Left ventricle myocardium inferior (tissue), 1 donor: ENCODE measurements around the gene UBP1. TPM values are rescaled to one million over a fixed set of nuclear protein-coding genes. Genes with fewer than 3 reads are reported as not detected.
"Not testable (repeated sequence)": the region's sequence is repeated elsewhere in the genome, so short reads cannot be mapped to it uniquely, and the experiment has no call there.

Source experiments
- DNase-seq: peaks from one replicate; pipeline ENCODE4 v3.0.0-alpha.2; 2020
- H3K27ac ChIP-seq: fragments of 200-600 bp; replicated peaks from 2 replicates; pipeline ENCODE4 v1.8.0; 2021
- H3K27me3 ChIP-seq: fragments of 200-600 bp; 2 replicates; pipeline ENCODE4 v1.8.0; 2021; ENCODE audit warnings: low read depth
- H3K36me3 ChIP-seq: fragments of 200-600 bp; 2 replicates; pipeline ENCODE4 v1.8.0; 2021
- H3K4me1 ChIP-seq: fragments of 200-600 bp; 2 replicates; pipeline ENCODE4 v1.8.0; 2021
- H3K4me3 ChIP-seq: fragments of 200-600 bp; 2 replicates; pipeline ENCODE4 v1.8.0; 2021; ENCODE audit warnings: mild to moderate bottlenecking, moderate library complexity
- H3K9me3 ChIP-seq: fragments of 200-600 bp; replicated peaks from 2 replicates; pipeline ENCODE4 v1.8.0; 2021
- CTCF ChIP-seq: fragments of 200-600 bp; IDR thresholded peaks from 2 replicates; pipeline ENCODE4 v1.8.0; 2021; ENCODE audit warnings: antibody characterized with exemption, mild to moderate bottlenecking, borderline replicate concordance
- intact Hi-C: fragments of 100-400 bp; cut with micrococcal nuclease; formaldehyde crosslinking; loops from one replicate; pipeline ENCODE4 v1.11.0; 2022
- total RNA-seq: library from RNA; stranded (reverse); fragmentation: NEBNext Ultra II Directional; extraction: Animal tissue kit (Norgen Biotek cat#: 25700); gene quantifications from one replicate; pipeline ENCODE4 v1.2.1, GENCODE V29; 2021
- donor health status: DM: no; HTN: yes; CAD: no; lungs with severe emphysema.

UBP1 gene
- total RNA-seq, 1 donor from 2014 or later, result 40.6 TPM

GRCh38 chr3:33355611-33356010 is 84.6 kb downstream of the UBP1 start:
- peak overlapping the region; percentile 18 for H3K4me3 ChIP-seq
- H3K27ac ChIP-seq, result no peak overlapping the region
- H3K27me3 ChIP-seq, result no peaks in the 10 kb centered on the region
- no peaks in the 10 kb centered on the region for H3K9me3 ChIP-seq
- DNase-seq, result no peak
- H3K4me1 ChIP-seq, result peaks cover 17% of the 10 kb centered on the region
- H3K36me3 ChIP-seq, result no peaks in the 10 kb centered on the region
- intact Hi-C loops, result no loop called here
- no peak for TF ChIP-seq CTCF

GRCh38 chr3:33339758-33340157 is 100.4 kb downstream of the UBP1 start:
- Histone ChIP-seq H3K36me3 (no peaks in the 10 kb centered on the region), H3K9me3 (peaks cover 18% of the 10 kb centered on the region), H3K4me3 (no peak overlapping the region), H3K27me3 (no peaks in the 10 kb centered on the region), H3K27ac (no peak overlapping the region), H3K4me1 (no peaks in the 10 kb centered on the region)
- no peak for DNase-seq
- intact Hi-C loops, result no loop called here
- TF ChIP-seq CTCF, result no peak

GRCh38 chr3:33338936-33339465 is 101.2 kb downstream of the UBP1 start:
- DNase-seq, intact Hi-C loops, H3K36me3 ChIP-seq, H3K27ac ChIP-seq, H3K4me1 ChIP-seq, H3K4me3 ChIP-seq, H3K27me3 ChIP-seq: not testable (repeated sequence)
- peaks cover 26% of the 10 kb centered on the region for H3K9me3 ChIP-seq

Other genes with a start within 250 kb of the UBP1 start
- gene SUSD5, start 221.6 kb downstream of the UBP1 start, total RNA-seq, result 0.80 TPM
- gene FBXL2, start 163.0 kb downstream of the UBP1 start, total RNA-seq, result 1.5 TPM